GM12873 (cell line): ENCODE measurements around the gene CUX1.

Experiments used
- TF ChIP-seq, protein P1 (sequence below): IDR thresholded peaks from 2 replicates; pipeline ENCODE4 v1.5.1; 2012; ENCODE audit warnings: low read depth, mild to moderate bottlenecking, moderate library complexity, low read length, control low read depth; ENCODE audit not compliant: insufficient read depth; ENCODE audit errors: missing control alignments

CUX1 gene

GRCh38 chr7:102104245-102104644 is 286.8 kb downstream of the CUX1 start:
- TF ChIP-seq, protein P1, sequence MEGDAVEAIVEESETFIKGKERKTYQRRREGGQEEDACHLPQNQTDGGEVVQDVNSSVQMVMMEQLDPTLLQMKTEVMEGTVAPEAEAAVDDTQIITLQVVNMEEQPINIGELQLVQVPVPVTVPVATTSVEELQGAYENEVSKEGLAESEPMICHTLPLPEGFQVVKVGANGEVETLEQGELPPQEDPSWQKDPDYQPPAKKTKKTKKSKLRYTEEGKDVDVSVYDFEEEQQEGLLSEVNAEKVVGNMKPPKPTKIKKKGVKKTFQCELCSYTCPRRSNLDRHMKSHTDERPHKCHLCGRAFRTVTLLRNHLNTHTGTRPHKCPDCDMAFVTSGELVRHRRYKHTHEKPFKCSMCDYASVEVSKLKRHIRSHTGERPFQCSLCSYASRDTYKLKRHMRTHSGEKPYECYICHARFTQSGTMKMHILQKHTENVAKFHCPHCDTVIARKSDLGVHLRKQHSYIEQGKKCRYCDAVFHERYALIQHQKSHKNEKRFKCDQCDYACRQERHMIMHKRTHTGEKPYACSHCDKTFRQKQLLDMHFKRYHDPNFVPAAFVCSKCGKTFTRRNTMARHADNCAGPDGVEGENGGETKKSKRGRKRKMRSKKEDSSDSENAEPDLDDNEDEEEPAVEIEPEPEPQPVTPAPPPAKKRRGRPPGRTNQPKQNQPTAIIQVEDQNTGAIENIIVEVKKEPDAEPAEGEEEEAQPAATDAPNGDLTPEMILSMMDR, result no peak

DNA sequence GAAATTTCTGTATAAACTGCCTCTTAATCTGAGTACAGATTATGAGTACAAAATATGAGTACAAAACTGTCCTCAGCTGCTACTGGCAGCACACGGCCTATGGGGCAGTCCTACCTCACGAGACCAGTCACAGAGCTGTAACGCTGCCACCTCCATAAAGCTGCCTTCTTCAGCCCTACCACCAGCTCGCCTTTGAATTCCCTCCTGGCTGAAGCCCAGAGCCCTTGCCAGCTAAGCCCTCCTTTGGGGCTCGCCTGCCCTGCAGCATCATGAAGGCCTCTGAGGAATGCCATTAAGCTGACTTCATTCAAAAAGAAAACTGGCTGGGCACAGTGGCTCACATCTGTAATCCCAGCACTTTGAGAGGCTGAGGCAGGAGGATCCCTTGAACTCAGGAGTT is 289.2 kb downstream of the CUX1 start:
- TF ChIP-seq, protein P1, result no peak

DNA sequence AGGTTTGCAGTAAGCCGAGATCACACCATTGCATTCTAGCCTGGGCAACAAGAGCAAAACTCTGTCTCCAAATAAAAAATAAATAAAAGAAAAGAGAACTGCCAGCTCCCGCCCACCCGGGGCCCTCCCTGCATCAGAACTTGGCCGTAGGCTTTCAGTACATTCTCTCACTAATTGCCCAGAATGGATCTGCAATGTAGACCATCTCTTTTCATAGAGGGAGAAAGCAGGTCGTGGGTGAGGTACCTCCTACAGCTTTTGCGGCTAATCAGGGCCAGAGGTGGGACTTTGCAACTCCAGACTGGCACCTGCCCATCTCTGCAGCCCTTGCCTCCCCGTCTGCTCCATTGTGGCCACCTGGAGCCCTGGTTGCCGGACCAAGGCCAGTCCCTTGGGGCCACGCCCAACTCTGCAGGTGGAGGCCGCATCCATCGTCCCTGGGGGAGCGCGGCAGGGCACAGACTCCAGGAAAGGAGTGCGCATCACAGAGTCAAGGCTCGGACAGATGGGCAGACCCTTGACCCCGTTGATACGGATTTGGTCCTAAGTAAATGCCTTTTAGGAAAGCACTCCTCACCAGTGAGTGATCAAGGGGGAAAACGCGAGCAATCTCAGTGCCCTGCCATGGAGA is 290.2 kb downstream of the CUX1 start:
- TF ChIP-seq, protein P1, result no peak

- TF ChIP-seq, protein P1, result no peak
Measured at GRCh38 chr7:102111061-102112041, 293.9 kb downstream of the CUX1 start.

- TF ChIP-seq, protein P1, result no peak
Measured at GRCh38 chr7:102115181-102115580, 297.8 kb downstream of the CUX1 start.

DNA sequence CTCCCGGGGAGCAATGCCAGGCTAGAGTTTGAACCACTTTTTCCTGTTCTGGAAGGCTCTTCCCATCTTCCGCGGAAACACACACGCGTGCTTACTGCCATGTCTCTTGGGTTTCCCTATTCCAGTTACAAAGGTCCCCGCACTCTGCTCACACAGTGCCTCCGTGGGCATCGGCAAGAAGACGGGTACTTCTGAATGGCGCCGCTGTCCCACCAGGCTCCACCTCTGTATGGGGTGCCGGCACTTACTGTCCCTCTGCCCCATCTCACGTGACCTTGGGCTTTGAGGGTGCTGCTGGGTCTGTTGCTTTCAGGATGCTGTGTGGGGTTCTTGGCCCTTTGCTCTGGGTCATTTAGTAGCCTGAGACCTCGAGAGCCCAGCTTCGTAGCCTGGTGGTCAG is 298.5 kb downstream of the CUX1 start:
- TF ChIP-seq, protein P1, result no peak

DNA sequence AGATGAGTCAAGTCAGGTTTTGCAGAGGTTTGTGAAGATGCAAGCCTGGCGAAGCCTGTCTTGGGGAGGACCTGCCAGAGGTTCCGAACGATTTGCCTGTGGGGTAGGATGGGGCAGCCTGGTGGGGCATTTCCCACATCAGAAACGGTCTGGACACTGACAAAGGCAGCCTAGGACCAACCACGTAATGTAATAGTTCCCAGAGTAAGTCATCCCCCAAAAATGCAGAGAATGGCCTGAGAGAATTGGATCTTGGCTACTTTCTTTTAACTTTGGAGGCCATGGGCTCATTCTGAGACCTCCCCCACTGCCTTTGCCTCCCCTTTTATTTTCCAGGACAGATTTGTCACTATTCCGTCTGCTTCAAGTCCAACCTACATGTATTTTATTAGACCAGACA is 300.3 kb downstream of the CUX1 start:
- TF ChIP-seq, protein P1, result no peak
